ENCODE data around the gene ARPC4. TPM values are rescaled to one million over a fixed set of nuclear protein-coding genes. Genes with fewer than 3 reads are reported as not detected.

The ARPC4 gene
- total and polyA plus RNA-seq, 2 of the 13 experiments (the other 11 are each of a cell fraction or from before 2014, with no cell fraction given), result 30.1 to 83.6 TPM

- TF ChIP-seq, protein P1, sequence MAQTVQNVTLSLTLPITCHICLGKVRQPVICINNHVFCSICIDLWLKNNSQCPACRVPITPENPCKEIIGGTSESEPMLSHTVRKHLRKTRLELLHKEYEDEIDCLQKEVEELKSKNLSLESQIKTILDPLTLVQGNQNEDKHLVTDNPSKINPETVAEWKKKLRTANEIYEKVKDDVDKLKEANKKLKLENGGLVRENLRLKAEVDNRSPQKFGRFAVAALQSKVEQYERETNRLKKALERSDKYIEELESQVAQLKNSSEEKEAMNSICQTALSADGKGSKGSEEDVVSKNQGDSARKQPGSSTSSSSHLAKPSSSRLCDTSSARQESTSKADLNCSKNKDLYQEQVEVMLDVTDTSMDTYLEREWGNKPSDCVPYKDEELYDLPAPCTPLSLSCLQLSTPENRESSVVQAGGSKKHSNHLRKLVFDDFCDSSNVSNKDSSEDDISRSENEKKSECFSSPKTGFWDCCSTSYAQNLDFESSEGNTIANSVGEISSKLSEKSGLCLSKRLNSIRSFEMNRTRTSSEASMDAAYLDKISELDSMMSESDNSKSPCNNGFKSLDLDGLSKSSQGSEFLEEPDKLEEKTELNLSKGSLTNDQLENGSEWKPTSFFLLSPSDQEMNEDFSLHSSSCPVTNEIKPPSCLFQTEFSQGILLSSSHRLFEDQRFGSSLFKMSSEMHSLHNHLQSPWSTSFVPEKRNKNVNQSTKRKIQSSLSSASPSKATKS (CRISPR knock-in tag; IDR thresholded peaks at IDR 0.05), result no peak
- no peak for TF ChIP-seq WIZ (CRISPR knock-in tag; IDR thresholded peaks at IDR 0.05)
- TF ChIP-seq, protein P2, sequence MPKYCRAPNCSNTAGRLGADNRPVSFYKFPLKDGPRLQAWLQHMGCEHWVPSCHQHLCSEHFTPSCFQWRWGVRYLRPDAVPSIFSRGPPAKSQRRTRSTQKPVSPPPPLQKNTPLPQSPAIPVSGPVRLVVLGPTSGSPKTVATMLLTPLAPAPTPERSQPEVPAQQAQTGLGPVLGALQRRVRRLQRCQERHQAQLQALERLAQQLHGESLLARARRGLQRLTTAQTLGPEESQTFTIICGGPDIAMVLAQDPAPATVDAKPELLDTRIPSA (CRISPR knock-in tag; IDR thresholded peaks at IDR 0.05; ENCODE audit: borderline replicate concordance), result no peak
Measured at GRCh38 chr3:9837701-9838582, 45.1 kb downstream of the ARPC4 start (continued).

DNA sequence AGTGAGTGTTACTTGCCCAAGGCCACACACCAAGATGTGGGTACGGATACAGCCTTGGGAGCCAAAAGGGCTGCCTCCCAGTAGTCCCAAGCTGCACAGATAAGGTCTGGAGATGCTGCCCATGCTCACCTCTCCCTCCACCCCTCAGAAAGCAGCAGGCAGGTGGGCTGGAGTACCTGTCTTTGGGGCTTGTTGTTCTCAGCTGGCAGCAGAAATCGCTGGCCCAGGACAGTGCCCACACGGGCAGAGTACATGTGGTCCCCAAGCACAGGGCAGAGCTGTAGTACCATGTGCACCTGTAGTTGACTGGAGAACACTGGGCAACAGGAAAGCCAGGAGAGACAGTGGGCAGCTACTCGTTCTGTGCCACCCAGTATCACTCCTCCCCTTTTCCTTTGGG, 46.0 kb downstream of the ARPC4 start:
- Histone ChIP-seq H3K27me3 (ENCODE audit: control insufficient read depth in 1 of 2, insufficient read depth in 2 of 2, low read length in 2 of 2) (no peaks in the 10 kb centered on the region; a peak in 1 of 5 replicates), H4K20me1 (ENCODE audit: insufficient read depth, low read length) (no peaks in the 10 kb centered on the region), H3K27ac (ENCODE audit: extremely low read length, insufficient read depth, low read length) (no peak overlapping the region), H3K9me3 (ENCODE audit: low read length) (no peaks in the 10 kb centered on the region), H3K79me2 (ENCODE audit: insufficient read depth, low read length) (no peaks in the 10 kb centered on the region), H3K9ac (ENCODE audit: insufficient read depth, low read depth, low read length) (no peak overlapping the region), H3K4me2 (ENCODE audit: low read depth, low read length) (no peak overlapping the region), H3K4me1 (ENCODE audit: insufficient read depth, low read length) (peaks cover 27% of the 10 kb centered on the region), H3K4me3 (replicated peaks in 1 of 3; ENCODE audit: insufficient read depth in 1 of 3, low read depth in 2 of 3, low read length in 3 of 3) (no peak overlapping the region), H3K36me3 (replicated peaks in 1 of 2; ENCODE audit: control insufficient read depth in 1 of 2, insufficient read depth in 2 of 2, low read length in 2 of 2) (peaks cover 11 to 39% of the 10 kb centered on the region in 2 experiments), H2AFZ (ENCODE audit: low read length) (no peak overlapping the region)
- BruUV-seq (replicated peaks), result no TSS peak
- WGBS (ENCODE audit: low lambda C conversion rate), result 83% methylated on average over 2 of the region's 4 CpGs
- in situ Hi-C loops (cut with HindIII; ENCODE audit: extremely low pct_ligation_motif_present, low pct_unique_long_range_greater_than_20kb), result no loop called here
- ChIA-PET POLR2A (interaction anchor here (0.7 to 1.7 kb wide), 3 partner anchors 46 to 77 kb away, joined by 3 to 4 read pairs (median 3); partner anchors contain the start of gene ARPC4), CTCF (ENCODE audit: low intra/inter-chr PET ratio, low total read pairs) (no interaction called here)
- intact Hi-C loops (cut with micrococcal nuclease; ENCODE audit: unreplicated experiment), result no loop called here
- FAIRE-seq (no peak), ATAC-seq (no peak), DNase-seq (ENCODE audit: low spot score) (no peak)
- TF ChIP-seq TRAFD1 (CRISPR knock-in tag; IDR thresholded peaks at IDR 0.05; ENCODE audit: borderline replicate concordance), result no peak
- TF ChIP-seq ZBTB34 (CRISPR knock-in tag; IDR thresholded peaks at IDR 0.05), result no peak

Measured in HepG2 (cell line).